OCI-LY7 (cell line): ENCODE measurements around the gene SENP6.

Source experiments
- CTCF ChIP-seq: fragments of 200-600 bp; sonication (generic); conservative IDR thresholded peaks from 2 replicates; pipeline ENCODE4 v1.5.1; 2014; ENCODE audit warnings: mild to moderate bottlenecking, antibody characterized with exemption, low read length, moderate library complexity, mixed read lengths
- EZH2phosphoT487 ChIP-seq: fragments of 200-600 bp; sonication (generic); IDR thresholded peaks from 2 replicates; pipeline ENCODE4 v1.6.1; 2018; ENCODE audit warnings: low read depth, borderline replicate concordance, mild to moderate bottlenecking, mixed run types, antibody characterized with exemption, low read length, moderate library complexity, mixed read lengths

GRCh38 chr6:75609639-75610590 is 8.2 kb downstream of the SENP6 start:
- no peak for TF ChIP-seq CTCF
- no peak for TF ChIP-seq EZH2phosphoT487
